CD4-positive, alpha-beta memory T cell (primary cell): Measurements from ENCODE around the gene HOTAIR. TPM values are rescaled to one million over a fixed set of nuclear protein-coding genes. Genes with fewer than 3 reads are reported as not detected.

Experiments
- CTCF ChIA-PET: fragments of 350-600 bp; sonication (Branson Sonifier 250); formaldehyde crosslinking; loops from one replicate; lab custom pipeline; 2021; ENCODE audit warnings: inconsistent platforms; ENCODE audit not compliant: partially characterized antibody; lab: Charles Lee
- POLR2A ChIA-PET: fragments of 350-600 bp; sonication (Branson Sonifier 250); formaldehyde crosslinking; loops from one replicate; lab custom pipeline; 2021; ENCODE audit not compliant: partially characterized antibody; lab: Charles Lee
- DNase-seq, 5 donors: peaks; one replicate each; pipeline versions ENCODE4 v3.0.0 to v3.0.0-alpha.2; 2020 to 2022; ENCODE audit warnings: mixed read lengths in 1 of 5
- H3K27ac ChIP-seq: one replicate; pipeline ENCODE4 v1.7.0; 2013; ENCODE audit warnings: low read depth, low read length
- H3K27me3 ChIP-seq: 2 replicates; pipeline ENCODE4 v1.7.0; 2013; ENCODE audit warnings: mild to moderate bottlenecking, low read length, moderate library complexity; ENCODE audit not compliant: insufficient read depth
- H3K36me3 ChIP-seq: 2 replicates; pipeline ENCODE4 v1.7.0; 2013; ENCODE audit warnings: mild to moderate bottlenecking, low read length, moderate library complexity; ENCODE audit not compliant: insufficient read depth
- H3K4me1 ChIP-seq: 2 replicates; pipeline ENCODE4 v1.7.0; 2013; ENCODE audit warnings: mild to moderate bottlenecking, low read length, moderate library complexity; ENCODE audit not compliant: insufficient read depth
- H3K4me3 ChIP-seq, 2 donors: one replicate each; pipeline ENCODE4 v1.7.0; 2013; ENCODE audit warnings: low read length in 2 of 2, mild to moderate bottlenecking in 1 of 2
- H3K9me3 ChIP-seq, 2 donors: one replicate each; pipeline ENCODE4 v1.7.0; 2013; ENCODE audit warnings: low read length in 2 of 2, control low read depth in 1 of 2; ENCODE audit not compliant: control insufficient read depth in 1 of 2
- H3K27ac Mint-ChIP-seq, 7 donors: one replicate each; pipeline ENCODE4 v1.8.0; 2020 to 2021; ENCODE audit warnings: mixed read lengths in 7 of 7, mild to moderate bottlenecking in 6 of 7, inconsistent platforms in 3 of 7, moderate library complexity in 3 of 7
- H3K27me3 Mint-ChIP-seq, 2 donors: one replicate each; pipeline ENCODE4 v1.8.0; 2020 to 2021; ENCODE audit warnings: mixed read lengths in 2 of 2
- H3K36me3 Mint-ChIP-seq, 2 donors: one replicate each; pipeline ENCODE4 v1.8.0; 2020 to 2021; ENCODE audit warnings: mixed read lengths in 2 of 2, inconsistent platforms in 1 of 2, mild to moderate bottlenecking in 1 of 2
- H3K4me1 Mint-ChIP-seq, 4 donors: one replicate each; pipeline ENCODE4 v1.8.0; 2020 to 2021; ENCODE audit warnings: mixed read lengths in 4 of 4, mild to moderate bottlenecking in 1 of 4
- H3K4me3 Mint-ChIP-seq, 8 donors: one replicate each; pipeline ENCODE4 v1.8.0; 2020 to 2021; ENCODE audit warnings: mixed read lengths in 8 of 8, mild to moderate bottlenecking in 7 of 8, moderate library complexity in 6 of 8, inconsistent platforms in 3 of 8
- H3K9me3 Mint-ChIP-seq, 8 donors: one replicate each; pipeline ENCODE4 v1.8.0; 2020 to 2021; ENCODE audit warnings: mixed read lengths in 8 of 8, mild to moderate bottlenecking in 5 of 8, inconsistent platforms in 3 of 8, moderate library complexity in 1 of 8
- intact Hi-C: fragments of 100-400 bp; cut with micrococcal nuclease; formaldehyde crosslinking; loops from one replicate; pipeline ENCODE4 v1.15.1; 2023
- polyA plus RNA-seq, 2 donors: library from polyadenylated mRNA; unstranded; fragments of 300-500 nt; fragmentation: Illumina TruSeq; gene quantifications; one replicate each; pipeline ENCODE4 v1.2.3, GENCODE V29; 2021
- total RNA-seq, 2 experiments: library from RNA; stranded (reverse); gene quantifications; one replicate each; pipeline ENCODE4 v1.2.3, GENCODE V29; 2021

The HOTAIR gene
- not detected for total RNA-seq
- not detected for polyA plus RNA-seq

DNA sequence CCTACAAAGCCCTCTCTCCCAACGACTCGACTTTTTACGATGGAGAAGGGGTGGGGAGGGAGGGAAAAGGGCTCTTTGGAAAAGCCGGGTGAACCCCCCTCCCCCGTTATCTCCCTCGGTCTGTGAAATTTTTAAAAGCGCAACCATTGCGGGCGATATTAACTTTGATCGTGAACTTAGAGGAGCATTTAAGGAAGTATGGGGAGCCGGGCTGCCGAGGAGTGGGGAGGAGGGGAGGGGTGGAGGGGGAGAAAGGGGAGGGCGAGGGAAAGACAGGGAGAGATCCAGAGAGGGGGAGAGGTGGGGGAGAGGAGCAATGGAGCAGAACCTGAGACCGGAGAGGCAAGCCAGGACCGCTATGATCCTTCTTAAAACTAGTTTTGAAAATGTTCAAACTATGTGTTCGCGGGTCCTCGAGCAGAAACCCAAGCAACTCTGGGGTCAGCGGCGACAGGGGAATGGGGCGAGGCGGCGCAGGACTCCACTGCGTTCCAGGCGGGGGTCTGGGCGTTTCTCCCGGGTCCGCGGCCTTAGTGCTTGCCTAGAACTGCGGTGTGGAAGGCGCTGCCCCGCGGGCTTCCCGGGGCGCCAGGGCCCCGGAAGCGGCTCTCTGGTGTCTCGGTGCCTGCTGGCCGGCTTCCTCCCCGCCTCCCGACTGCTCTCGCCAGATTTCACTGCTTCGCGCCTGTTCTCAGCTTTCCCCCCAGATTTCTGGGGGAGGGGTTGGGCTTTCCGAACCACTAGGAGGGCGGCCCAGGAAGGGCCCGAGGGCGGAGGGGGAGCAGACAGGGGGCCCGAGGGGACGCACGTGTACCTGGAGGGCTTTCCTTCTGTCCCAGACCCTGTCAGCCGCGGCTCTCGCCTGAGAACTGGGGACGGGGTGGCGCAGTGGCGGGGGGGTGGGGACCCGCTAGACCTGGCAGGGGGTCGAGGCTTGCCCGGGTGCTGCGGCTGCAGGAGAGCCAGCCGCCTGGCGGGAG lies at the start of gene HOTAIR:
TSS of gene HOTAIR (minus strand) at position 871 of the 980 bp plus-strand sequence.
- H3K27me3 ChIP-seq, result peaks cover 91% of the 10 kb centered on the region
- H3K36me3 ChIP-seq, result no peaks in the 10 kb centered on the region
- H3K4me1 ChIP-seq, result peaks cover 30% of the 10 kb centered on the region
- no peaks in the 10 kb centered on the region for H3K9me3 ChIP-seq
- H3K4me1 Mint-ChIP-seq, result peaks cover 4 to 36% (median 18%) of the 10 kb centered on the region in 4 donors
- CTCF ChIA-PET, result no interaction called here
- peaks cover 69 to 79% of the 10 kb centered on the region in 2 donors for H3K27me3 Mint-ChIP-seq
- peak within 1 kb of the TSS; percentile 67 to 85 (median 77) for H3K4me3 Mint-ChIP-seq
- no peak for DNase-seq
- H3K36me3 Mint-ChIP-seq, result peaks cover 5 to 6% of the 10 kb centered on the region in 2 donors
- no peak within 1 kb of the TSS for H3K27ac ChIP-seq
- intact Hi-C loops, result loop anchor here (2.0 kb wide), 1 partner anchor 22 kb away; no protein-coding TSS in a partner anchor
- peak within 1 kb of the TSS in 1 of 2 donors; percentile 40 for H3K4me3 ChIP-seq
- H3K27ac Mint-ChIP-seq, result peak within 1 kb of the TSS in 4 of 7 donors; percentile 57 to 82 (median 76)
- H3K9me3 Mint-ChIP-seq, result peaks cover 0 to 23% (median 11%) of the 10 kb centered on the region in 8 donors
- POLR2A ChIA-PET, result interaction anchor here (0.7 kb wide), 1 partner anchor 1522 kb away, joined by 3 read pairs; no protein-coding TSS in a partner anchor

DNA sequence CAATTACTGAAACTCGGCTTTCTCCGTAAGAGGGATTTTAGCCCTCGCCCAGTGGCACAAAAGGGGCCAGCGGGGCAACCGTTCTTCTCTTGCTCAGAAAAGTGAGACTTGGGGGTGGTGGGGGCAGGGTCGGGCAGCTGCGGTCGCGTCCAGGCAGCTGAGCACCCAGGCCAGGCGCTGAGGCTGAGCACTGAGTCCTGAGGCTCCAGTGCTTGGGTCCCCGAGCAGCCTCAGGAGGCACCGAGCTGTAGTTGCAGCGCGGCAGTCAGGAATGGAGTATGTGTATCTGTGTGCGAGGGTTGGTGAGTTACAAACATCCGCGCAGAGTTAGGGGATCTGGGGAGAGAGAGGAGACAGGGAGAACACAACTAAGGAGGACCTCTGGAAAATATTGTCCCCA lies 49.4 kb upstream of the HOTAIR start:
- Mint-ChIP-seq H3K27me3 (peaks cover 55 to 79% of the 10 kb centered on the region in 2 donors), H3K27ac (no peak overlapping the region), H3K9me3 (no peaks in the 10 kb centered on the region), H3K4me3 (no peak overlapping the region), H3K4me1 (peaks cover 5 to 26% (median 9%) of the 10 kb centered on the region in 4 donors), H3K36me3 (no peaks in the 10 kb centered on the region)
- H3K4me3 ChIP-seq, result no peak overlapping the region
- H3K27me3 ChIP-seq, result peaks cover 57% of the 10 kb centered on the region
- H3K4me1 ChIP-seq, result no peaks in the 10 kb centered on the region
- CTCF ChIA-PET, result interaction anchor here (1.2 to 2.8 kb wide), 2 partner anchors 8 to 19 kb away, joined by 3 to 12 read pairs; partner anchors contain the start of gene HOXC5
- no peaks in the 10 kb centered on the region for H3K36me3 ChIP-seq
- DNase-seq, result no peak
- H3K27ac ChIP-seq, result no peak overlapping the region
- no peaks in the 10 kb centered on the region for H3K9me3 ChIP-seq
- POLR2A ChIA-PET, result no interaction called here
- intact Hi-C loops, result no loop called here

DNA sequence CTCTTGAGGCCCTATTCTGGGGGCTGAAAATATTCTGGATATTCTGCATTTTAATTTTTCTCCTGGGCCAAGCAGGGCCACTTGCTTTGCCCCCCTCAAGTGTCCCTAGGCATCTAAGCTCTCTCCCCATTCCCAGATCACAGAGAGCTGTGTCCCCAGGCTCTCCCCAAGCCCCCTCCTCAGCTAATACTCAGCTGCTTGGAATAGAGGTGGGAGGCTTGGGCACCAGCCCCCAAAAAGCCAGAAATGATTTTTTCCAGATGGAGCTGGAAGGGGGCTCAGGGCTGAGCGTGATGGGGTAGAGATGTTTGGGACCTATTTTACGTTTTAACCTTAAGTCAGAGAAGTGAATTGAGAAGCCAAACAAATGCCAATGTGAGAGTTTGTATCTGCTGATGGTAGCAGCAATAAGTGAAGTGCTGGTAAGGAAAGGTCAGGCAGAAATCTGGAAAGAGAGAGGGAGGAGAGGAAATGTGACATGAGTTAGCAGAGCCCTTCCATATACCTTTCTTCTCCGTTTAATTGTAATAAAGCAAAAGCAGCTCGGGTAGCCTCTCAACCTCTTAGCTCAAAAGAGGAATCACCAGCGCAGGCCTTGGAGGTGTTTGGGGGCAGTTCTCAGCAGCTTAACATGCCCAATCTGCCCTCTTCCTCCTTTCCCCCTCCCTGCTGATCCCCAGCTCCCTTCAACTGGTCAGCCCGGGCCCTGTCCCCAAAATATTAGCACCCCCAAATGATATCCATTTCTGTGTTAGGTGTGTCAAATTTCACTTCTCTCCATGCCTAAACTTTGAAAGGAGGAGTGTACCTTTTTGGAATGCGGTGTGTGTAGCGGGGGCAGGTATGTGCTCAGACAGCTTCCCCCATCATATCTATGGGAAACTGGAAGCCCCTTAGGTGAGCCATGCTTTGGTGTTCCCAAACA lies 48.5 kb upstream of the HOTAIR start:
- ChIA-PET CTCF (interaction anchor here (1.0 to 2.8 kb wide), 4 partner anchors 9 to 193 kb away, joined by 3 to 12 read pairs (median 4); partner anchors contain the start of genes HOXC5 and HOXC8), POLR2A (no interaction called here)
- Histone ChIP-seq H3K4me1 (peaks cover 2% of the 10 kb centered on the region), H3K27me3 (peaks cover 54% of the 10 kb centered on the region), H3K36me3 (no peaks in the 10 kb centered on the region), H3K27ac (no peak overlapping the region), H3K4me3 (no peak overlapping the region), H3K9me3 (no peaks in the 10 kb centered on the region)
- Mint-ChIP-seq H3K4me3 (no peak overlapping the region), H3K36me3 (no peaks in the 10 kb centered on the region), H3K4me1 (peaks cover 2 to 19% (median 5%) of the 10 kb centered on the region in 4 donors), H3K27ac (no peak overlapping the region), H3K9me3 (no peaks in the 10 kb centered on the region), H3K27me3 (peaks cover 49 to 76% of the 10 kb centered on the region in 2 donors)
- no peak for DNase-seq
- intact Hi-C loops, result no loop called here

DNA sequence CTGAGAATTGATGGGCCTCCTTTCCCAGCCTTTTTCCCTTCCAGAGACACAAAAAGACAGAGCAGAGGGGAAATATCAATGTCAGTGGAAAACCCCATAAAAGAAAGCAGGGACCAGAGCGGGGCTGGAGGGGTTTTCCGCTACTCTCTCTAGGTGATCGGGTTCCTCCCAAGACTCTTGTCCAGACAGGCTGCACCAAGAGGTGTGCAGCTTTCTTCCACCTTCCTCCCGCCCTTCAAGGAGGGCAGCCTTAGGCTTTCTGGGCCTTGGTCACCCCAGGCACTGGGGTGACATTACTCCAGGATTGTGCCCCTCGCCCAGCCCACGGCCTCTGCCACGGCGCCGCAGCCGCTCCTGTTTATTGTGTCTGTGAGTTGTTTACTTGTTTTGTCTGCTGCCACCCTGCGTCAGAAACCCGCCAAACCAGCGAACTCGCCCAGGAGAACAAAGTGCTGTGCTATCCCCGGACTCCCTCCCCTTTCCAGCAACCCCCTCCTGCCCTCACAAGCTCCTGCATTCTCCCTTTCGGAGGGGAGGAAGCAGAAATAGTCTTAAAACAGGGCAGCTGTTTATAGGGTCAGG lies 46.8 kb upstream of the HOTAIR start:
- Histone ChIP-seq H3K27me3 (peaks cover 47% of the 10 kb centered on the region), H3K4me1 (peaks cover 10% of the 10 kb centered on the region), H3K36me3 (no peaks in the 10 kb centered on the region), H3K9me3 (no peaks in the 10 kb centered on the region), H3K27ac (no peak overlapping the region), H3K4me3 (no peak overlapping the region)
- Mint-ChIP-seq H3K4me1 (peaks cover 7 to 17% (median 11%) of the 10 kb centered on the region in 4 donors), H3K36me3 (peaks cover 0 to 1% of the 10 kb centered on the region in 2 donors), H3K27me3 (peaks cover 49 to 70% of the 10 kb centered on the region in 2 donors), H3K27ac (no peak overlapping the region), H3K4me3 (no peak overlapping the region), H3K9me3 (no peaks in the 10 kb centered on the region)
- intact Hi-C loops, result no loop called here
- no peak for DNase-seq
- POLR2A ChIA-PET, result no interaction called here
- CTCF ChIA-PET, result interaction anchor here (1.3 to 2.8 kb wide), 2 partner anchors 11 to 186 kb away, joined by 3 to 12 read pairs; partner anchors contain the start of gene HOXC5

DNA sequence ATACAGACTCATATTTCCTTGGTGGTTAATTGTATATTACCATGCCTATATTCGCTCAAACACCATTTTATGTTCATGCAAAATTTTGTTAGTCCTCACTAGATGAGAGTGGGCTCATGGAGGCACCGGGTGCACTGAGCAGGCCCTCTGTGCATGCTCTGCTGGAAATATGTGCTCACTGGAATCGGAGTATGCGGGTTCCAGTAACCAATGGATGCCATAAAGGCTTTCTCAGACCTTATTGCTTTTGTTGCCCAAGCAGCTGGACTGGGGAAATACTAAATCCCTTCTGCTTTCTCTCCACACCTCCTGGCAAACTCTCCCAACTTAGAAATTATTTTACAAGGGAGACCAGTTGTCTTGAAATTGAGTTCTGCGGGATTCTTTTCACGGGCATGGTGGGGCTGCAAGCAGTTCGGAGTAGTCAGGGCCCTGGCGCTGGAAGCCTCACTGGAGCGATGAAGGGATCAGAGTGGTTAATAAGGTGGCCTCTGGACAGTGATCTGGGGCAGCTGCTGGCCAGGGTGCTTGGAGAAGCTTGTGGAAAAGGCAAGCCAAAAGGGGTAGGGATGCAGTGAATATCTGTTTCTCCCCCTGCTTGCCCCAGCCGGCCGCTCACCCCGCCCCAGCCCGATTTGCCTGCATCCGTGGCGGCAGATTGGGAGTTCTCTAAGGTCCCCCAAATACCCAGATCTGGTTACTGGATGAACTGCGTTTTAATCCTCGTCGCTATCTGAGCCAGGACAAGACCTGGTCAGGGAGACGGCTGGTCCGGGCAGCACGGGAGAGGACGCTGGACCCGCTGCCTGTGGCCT lies 46.0 kb upstream of the HOTAIR start:
- CTCF ChIA-PET, result no interaction called here
- no peak overlapping the region for H3K4me3 ChIP-seq
- Mint-ChIP-seq H3K27ac (no peak overlapping the region), H3K9me3 (no peaks in the 10 kb centered on the region), H3K27me3 (peaks cover 45 to 65% of the 10 kb centered on the region in 2 donors), H3K4me3 (no peak overlapping the region), H3K4me1 (peaks cover 6 to 15% (median 9%) of the 10 kb centered on the region in 4 donors), H3K36me3 (peaks cover 0 to 1% of the 10 kb centered on the region in 2 donors)
- POLR2A ChIA-PET, result no interaction called here
- intact Hi-C loops, result no loop called here
- peaks cover 45% of the 10 kb centered on the region for H3K27me3 ChIP-seq
- peaks cover 10% of the 10 kb centered on the region for H3K4me1 ChIP-seq
- H3K36me3 ChIP-seq, result no peaks in the 10 kb centered on the region
- no peak for DNase-seq
- no peaks in the 10 kb centered on the region for H3K9me3 ChIP-seq
- H3K27ac ChIP-seq, result no peak overlapping the region

DNA sequence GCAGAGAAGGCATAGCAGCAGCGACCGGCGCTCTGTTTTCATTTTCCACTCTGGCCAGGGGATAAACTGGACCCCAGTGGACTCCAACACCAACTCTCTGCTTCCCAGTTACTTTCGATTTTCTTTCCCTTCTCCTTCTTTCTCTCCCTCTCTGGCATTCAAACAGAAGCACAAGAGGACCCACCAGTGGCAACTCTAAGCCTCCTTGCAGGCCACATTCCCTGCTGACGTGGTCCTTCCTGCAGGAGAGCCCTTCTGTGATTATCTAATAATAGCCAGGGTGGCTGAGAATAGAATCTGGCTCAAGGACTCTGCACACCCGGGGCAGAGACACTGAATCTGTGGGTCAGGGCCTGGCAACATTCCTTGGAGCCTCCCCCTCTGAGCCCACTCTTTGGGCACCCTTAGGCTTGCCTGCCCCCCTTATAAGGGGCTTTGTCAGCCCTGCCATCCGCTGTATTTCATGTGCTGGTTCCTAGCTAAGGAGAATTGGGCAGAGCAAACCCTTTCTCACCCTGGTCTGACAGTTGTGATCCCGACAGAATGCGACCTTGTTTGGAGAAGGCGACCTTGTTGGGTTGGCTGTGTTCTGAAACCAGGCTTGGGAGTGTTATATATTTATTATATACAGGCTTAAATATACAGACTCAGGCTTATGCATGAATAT lies 45.3 kb upstream of the HOTAIR start:
- no peaks in the 10 kb centered on the region for H3K36me3 ChIP-seq
- ChIA-PET CTCF (no interaction called here), POLR2A (no interaction called here)
- H3K9me3 ChIP-seq, result no peaks in the 10 kb centered on the region
- Mint-ChIP-seq H3K27me3 (peaks cover 46 to 66% of the 10 kb centered on the region in 2 donors), H3K9me3 (peaks cover 0 to 2% (median 0%) of the 10 kb centered on the region in 8 donors), H3K36me3 (peaks cover 0 to 1% of the 10 kb centered on the region in 2 donors), H3K4me3 (peak overlapping the region in 2 of 8 donors; percentile 1 to 34), H3K27ac (no peak overlapping the region), H3K4me1 (peaks cover 6 to 20% (median 11%) of the 10 kb centered on the region in 4 donors)
- DNase-seq, result no peak
- H3K4me1 ChIP-seq, result peaks cover 10% of the 10 kb centered on the region
- H3K27me3 ChIP-seq, result peaks cover 49% of the 10 kb centered on the region
- H3K27ac ChIP-seq, result no peak overlapping the region
- no peak overlapping the region for H3K4me3 ChIP-seq
- intact Hi-C loops, result no loop called here
